ENCODE data around the gene GPC4.

The GPC4 gene

GRCh38 chrX:133269168-133269567 lies 146.1 kb downstream of the GPC4 start:
- H3K4me3 ChIP-seq (ENCODE audit: low read depth, low read length, poor library complexity, severe bottlenecking), result no peak overlapping the region
- H4K20me1 ChIP-seq (ENCODE audit: insufficient read depth, low read length), result no peaks in the 10 kb centered on the region
- no peaks in the 10 kb centered on the region for H3K9me2 ChIP-seq (ENCODE audit: low read depth, low read length)
- H2AFZ ChIP-seq (ENCODE audit: low read length), result no peak overlapping the region
- H3K4me1 ChIP-seq (ENCODE audit: insufficient read depth, low read length, severe bottlenecking), result no peaks in the 10 kb centered on the region
- H3F3A ChIP-seq (ENCODE audit: insufficient read depth, low read length), result no peaks in the 10 kb centered on the region
- no peak overlapping the region for H3K9ac ChIP-seq (ENCODE audit: low read length)
- H3K9me3 ChIP-seq (ENCODE audit: low read length), result no peaks in the 10 kb centered on the region
- no peak overlapping the region for H3K4me2 ChIP-seq (ENCODE audit: low read length)
- no peak overlapping the region for H3K27ac ChIP-seq (ENCODE audit: low read depth, low read length, poor library complexity, severe bottlenecking)
- no peaks in the 10 kb centered on the region for H3K79me2 ChIP-seq (ENCODE audit: insufficient read depth, low read length)
- H3K36me3 ChIP-seq (ENCODE audit: insufficient read depth, low read length), result no peaks in the 10 kb centered on the region
- H3K27me3 ChIP-seq (ENCODE audit: insufficient read depth, low read length), result no peaks in the 10 kb centered on the region
- TF ChIP-seq CTCF (IDR thresholded peaks at IDR 0.05; ENCODE audit: low read length) (no peak), EZH2 (IDR thresholded peaks at IDR 0.05; ENCODE audit: borderline replicate concordance, low read length) (no peak)

- Histone ChIP-seq H3K9me3 (ENCODE audit: low read length) (no peaks in the 10 kb centered on the region), H3K9ac (ENCODE audit: low read length) (no peak overlapping the region), H3K4me3 (ENCODE audit: low read depth, low read length, poor library complexity, severe bottlenecking) (no peak overlapping the region), H3K27ac (ENCODE audit: low read depth, low read length, poor library complexity, severe bottlenecking) (no peak overlapping the region), H3F3A (ENCODE audit: insufficient read depth, low read length) (no peaks in the 10 kb centered on the region), H3K36me3 (ENCODE audit: insufficient read depth, low read length) (no peaks in the 10 kb centered on the region), H3K4me2 (ENCODE audit: low read length) (no peak overlapping the region), H4K20me1 (ENCODE audit: insufficient read depth, low read length) (no peaks in the 10 kb centered on the region), H2AFZ (ENCODE audit: low read length) (no peak overlapping the region), H3K4me1 (ENCODE audit: insufficient read depth, low read length, severe bottlenecking) (no peaks in the 10 kb centered on the region), H3K27me3 (ENCODE audit: insufficient read depth, low read length) (no peaks in the 10 kb centered on the region), H3K79me2 (ENCODE audit: insufficient read depth, low read length) (no peaks in the 10 kb centered on the region), H3K9me2 (ENCODE audit: low read depth, low read length) (no peaks in the 10 kb centered on the region)
- no peak for TF ChIP-seq CTCF (IDR thresholded peaks at IDR 0.05; ENCODE audit: low read length)
- no peak for TF ChIP-seq EZH2 (IDR thresholded peaks at IDR 0.05; ENCODE audit: borderline replicate concordance, low read length)
Measured at GRCh38 chrX:133267621-133268020, 147.7 kb downstream of the GPC4 start.

GRCh38 chrX:133265331-133265730 lies 150.0 kb downstream of the GPC4 start:
- Histone ChIP-seq H3K9me2 (ENCODE audit: low read depth, low read length) (no peaks in the 10 kb centered on the region), H2AFZ (ENCODE audit: low read length) (no peak overlapping the region), H3K27ac (ENCODE audit: low read depth, low read length, poor library complexity, severe bottlenecking) (no peak overlapping the region), H3K4me2 (ENCODE audit: low read length) (no peak overlapping the region), H3K9me3 (ENCODE audit: low read length) (no peaks in the 10 kb centered on the region), H3K79me2 (ENCODE audit: insufficient read depth, low read length) (no peaks in the 10 kb centered on the region), H3K27me3 (ENCODE audit: insufficient read depth, low read length) (no peaks in the 10 kb centered on the region), H3K4me1 (ENCODE audit: insufficient read depth, low read length, severe bottlenecking) (no peaks in the 10 kb centered on the region), H3K4me3 (ENCODE audit: low read depth, low read length, poor library complexity, severe bottlenecking) (no peak overlapping the region), H3K36me3 (ENCODE audit: insufficient read depth, low read length) (no peaks in the 10 kb centered on the region), H4K20me1 (ENCODE audit: insufficient read depth, low read length) (no peaks in the 10 kb centered on the region), H3K9ac (ENCODE audit: low read length) (no peak overlapping the region), H3F3A (ENCODE audit: insufficient read depth, low read length) (no peaks in the 10 kb centered on the region)
- TF ChIP-seq EZH2 (IDR thresholded peaks at IDR 0.05; ENCODE audit: borderline replicate concordance, low read length) (no peak), CTCF (IDR thresholded peaks at IDR 0.05; ENCODE audit: low read length) (no peak)

Data from OCI-LY1 (cell line).